ENCODE data around the gene SLC26A2.

The SLC26A2 gene

DNA sequence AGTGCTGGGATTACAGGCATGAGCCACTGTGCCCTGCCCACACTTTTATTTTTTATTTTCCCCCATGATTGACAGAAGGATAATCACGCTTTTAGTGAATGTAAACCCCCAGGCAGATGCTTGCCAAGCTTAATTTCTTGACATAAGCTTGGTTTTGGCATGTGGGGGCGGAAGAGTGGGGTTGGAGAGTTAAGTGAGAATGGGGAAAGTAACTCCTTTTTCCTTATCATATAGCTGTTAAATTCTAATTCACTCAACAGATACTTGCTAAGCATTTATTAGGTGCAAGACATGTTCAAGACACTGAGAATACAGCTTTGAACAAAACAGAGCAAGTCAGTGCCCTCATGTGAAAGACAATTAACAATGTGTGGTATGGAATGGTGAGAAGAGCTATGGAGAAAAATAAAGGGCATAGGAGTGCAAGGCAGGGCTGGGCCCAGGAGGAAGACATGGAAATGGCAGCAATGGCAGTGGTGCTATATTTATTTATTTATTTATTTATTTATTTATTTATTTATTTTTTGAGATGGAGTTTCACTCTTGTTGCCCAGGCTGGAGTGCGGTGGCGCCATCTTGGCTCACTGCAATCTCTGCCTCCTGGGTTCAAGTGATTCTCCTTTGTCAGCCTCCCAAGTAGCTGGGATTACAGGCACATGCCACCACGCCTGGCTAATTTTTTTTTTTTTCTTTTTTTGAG, 2.2 kb downstream of the SLC26A2 start:
- no peak for DNase-seq

- DNase-seq = no peak
Observed at GRCh38 chr5:149963729-149964128, 3.2 kb downstream of the SLC26A2 start.

DNA sequence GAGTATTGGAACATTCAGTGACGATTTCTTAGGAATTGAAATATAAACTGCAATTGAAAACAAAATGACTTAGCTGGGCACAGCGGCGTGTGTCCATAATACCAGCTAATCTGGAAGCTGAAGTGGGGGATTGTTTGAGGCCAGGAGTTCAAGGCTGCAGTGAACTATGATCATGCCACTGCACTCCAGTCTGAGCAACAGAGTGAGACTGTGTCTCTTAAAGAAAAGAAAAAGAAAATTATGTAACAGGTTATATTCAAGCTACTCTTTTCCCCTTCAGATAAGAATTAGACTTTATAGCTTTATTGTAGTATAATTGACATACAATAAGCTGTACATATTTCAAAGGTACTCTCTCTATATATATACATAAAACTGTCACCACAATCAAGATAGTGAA, 6.4 kb downstream of the SLC26A2 start:
- DNase-seq = no peak

- no peak for DNase-seq
Observed at GRCh38 chr5:149969181-149969930, 8.8 kb downstream of the SLC26A2 start.

DNA sequence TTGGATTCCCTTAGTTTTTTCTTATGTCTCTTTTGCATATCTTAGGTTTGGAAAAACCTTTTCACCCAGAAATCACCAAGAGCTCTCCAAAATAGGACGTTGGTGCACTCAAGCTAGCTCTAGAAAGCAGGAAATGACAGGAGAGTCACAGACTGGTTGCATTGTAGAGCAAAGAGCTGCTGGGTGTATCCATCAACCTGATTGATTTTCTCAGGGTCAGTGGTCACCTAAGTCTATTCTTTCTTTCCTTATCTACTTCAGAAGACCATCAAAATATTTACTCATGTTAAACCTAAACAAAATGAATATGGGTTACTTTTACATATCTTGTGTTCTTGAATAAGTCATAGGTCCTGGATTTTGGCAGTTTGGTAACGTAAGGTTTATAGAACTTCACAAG, 14.9 kb downstream of the SLC26A2 start:
- no peak for DNase-seq

GRCh38 chr5:149979896-149980295, 19.3 kb downstream of the SLC26A2 start:
- DNase-seq = no peak

- no peak for DNase-seq
Observed at GRCh38 chr5:149981206-149981605, 20.6 kb downstream of the SLC26A2 start.

- no peak for DNase-seq
Observed at GRCh38 chr5:149982505-149982904, 21.9 kb downstream of the SLC26A2 start.

- no peak for DNase-seq
Observed at GRCh38 chr5:149988126-149988525, 27.6 kb downstream of the SLC26A2 start.

GRCh38 chr5:149990518-149991376, 30.2 kb downstream of the SLC26A2 start:
- DNase-seq = peak; percentile 81

DNA sequence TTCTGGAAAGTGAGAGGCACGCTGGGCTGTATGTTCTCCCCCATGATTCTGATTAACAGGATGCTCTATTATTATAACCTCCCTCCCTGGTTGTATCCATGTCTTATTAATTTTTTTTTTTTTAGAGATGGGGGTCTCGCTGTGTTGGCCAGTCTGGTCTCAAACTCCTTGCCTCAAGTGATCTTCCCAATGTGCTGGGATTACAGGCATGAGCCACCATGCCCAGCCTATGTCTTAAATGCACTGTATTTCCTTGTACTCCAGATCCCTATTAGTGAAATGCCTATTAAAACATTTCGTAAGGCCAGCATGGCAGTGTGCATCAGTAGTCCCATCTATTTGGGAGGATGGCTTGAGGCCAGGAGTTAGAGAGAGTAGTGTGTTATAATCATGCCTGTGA, 32.9 kb downstream of the SLC26A2 start:
- no peak for DNase-seq

- DNase-seq = no peak
Observed at GRCh38 chr5:149995385-149996204, 35.0 kb downstream of the SLC26A2 start.

DNA sequence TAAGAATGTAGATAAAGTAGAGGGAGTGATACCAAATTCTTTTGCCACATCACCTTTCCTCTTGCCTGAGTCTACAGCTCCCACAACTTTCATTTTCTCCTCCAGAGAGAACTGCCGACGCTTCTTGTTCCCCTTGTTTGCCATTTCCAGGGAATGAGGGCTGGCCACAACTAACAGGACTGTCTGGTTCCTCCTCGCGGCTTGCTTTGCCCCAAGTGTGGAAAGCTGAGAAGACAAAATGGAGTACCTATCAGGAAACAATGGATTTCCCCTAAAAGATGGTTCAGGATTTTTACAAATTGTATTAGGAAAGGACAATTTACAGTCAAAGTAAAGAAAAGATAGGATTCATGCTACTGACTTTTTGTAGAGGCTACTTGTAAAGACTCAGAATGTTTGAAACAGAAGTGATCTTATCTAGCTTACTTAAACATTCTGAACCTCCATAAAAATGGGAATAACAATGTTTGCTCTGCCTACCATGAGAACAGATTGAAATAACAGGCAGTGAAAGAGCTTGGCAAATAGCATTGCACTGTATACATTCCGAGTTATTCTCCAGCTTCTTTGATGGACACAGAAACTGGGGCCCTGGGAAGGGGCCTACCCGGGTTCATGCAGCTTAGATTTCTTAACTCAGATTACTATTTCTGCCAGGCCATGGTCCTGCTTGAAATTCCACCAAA, 35.8 kb downstream of the SLC26A2 start:
- DNase-seq = no peak

GRCh38 chr5:149998281-149998680, 37.7 kb downstream of the SLC26A2 start:
- DNase-seq = no peak

GRCh38 chr5:149999359-149999758, 38.8 kb downstream of the SLC26A2 start:
- DNase-seq = no peak

- DNase-seq = no peak
Observed at GRCh38 chr5:149999866-150000255, 39.3 kb downstream of the SLC26A2 start.

DNA sequence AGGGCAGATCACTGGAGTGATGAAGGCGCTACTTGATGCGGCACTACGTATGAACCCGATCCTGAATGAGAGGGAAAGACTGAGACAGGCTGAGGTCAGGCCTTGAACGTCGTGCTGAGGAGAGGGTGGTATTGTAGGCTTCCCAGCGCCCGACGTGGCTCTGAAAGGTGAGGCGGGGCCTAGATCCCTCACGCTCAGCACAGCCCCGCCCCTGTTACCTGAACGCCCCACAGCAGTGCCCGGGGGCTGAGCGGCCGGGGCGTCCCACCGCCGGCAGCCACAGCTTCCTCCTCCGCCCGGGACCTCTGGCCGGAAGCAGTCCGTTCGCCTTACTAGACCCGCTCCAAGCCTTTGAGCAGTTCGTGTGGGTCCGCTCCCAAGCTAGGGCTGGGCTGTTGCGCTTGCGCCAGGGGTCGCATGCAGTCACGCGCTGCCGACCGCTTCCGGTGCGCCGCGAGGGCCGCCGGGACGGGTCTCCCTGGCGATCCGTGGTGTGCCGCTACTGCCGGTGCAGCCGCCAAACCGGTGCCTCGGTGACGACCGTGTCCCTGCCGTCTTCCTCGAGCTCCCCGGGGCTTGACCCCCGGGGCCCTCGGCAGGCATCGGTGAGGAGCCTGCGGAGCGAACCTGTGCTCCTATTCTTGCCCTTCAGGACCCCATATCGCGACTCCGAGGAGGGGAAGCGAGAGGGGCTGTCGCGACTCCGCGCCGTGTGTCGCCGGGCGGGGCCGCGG, 39.9 kb downstream of the SLC26A2 start, which contains the start of the genes HMGXB3 and TIGD6:
TSS of gene HMGXB3 (plus strand) at position 484 of the 734 bp plus-strand sequence. CDS start 4,114 bp downstream, outside the sequence.
TSS of gene TIGD6 (minus strand) at position 399 of the 734 bp plus-strand sequence. CDS start 4,306 bp downstream, outside the sequence.
- peak; percentile 96 for DNase-seq

- DNase-seq = peak; percentile 18
Observed at GRCh38 chr5:150000990-150001659, 40.6 kb downstream of the SLC26A2 start.

DNA sequence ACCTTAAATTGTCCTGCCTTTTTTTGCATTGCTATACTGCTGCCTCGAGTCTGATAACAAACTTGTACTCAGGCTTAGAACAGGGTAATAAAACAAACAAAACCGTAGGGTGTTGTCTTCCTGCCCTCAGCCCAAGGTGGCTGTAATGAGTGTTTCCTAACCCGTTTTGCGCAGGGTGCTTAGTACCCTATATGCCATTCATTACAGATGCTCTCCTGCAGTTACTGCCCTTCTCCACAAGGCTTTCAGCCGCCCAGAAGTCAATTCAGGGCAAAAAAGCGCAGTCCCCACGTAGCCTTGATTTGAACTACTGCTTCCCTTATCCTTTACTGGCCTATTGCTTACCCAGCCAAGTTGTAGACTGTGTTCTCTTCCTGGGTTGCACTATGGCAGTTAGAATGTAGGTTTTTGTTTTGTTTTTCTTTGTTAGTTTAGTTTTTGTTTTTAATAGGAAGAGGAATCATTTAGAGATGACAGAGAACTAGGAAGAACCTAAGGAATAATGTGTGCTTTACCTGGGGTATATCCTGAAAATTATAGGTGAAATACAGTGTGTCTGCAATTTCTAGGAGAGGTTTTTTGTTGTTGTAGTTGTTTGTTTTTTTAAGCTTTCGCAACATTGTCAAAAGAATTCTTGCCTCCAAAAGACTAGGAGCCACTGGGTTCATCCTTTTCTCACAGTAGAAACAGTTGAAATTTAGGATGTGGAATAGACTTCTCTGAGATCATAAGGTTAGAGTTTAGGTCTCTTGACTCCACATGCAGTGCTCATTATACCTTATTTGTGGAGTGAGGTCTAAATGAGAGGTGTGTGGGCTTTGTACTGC, 41.3 kb downstream of the SLC26A2 start:
- peak; percentile 29 for DNase-seq
